GM21360 (cell line): Measurements from ENCODE around the gene B3GALT6.

Source experiments
- ATAC-seq: cut with Tn5 transposase; IDR thresholded peaks from one replicate; pipeline ENCODE4 v1.9.1; 2021; ENCODE audit warnings: mild to moderate bottlenecking, moderate library complexity; ENCODE audit not compliant: unreplicated experiment

The B3GALT6 gene

GRCh38 chr1:1259540-1259939, 27.5 kb downstream of the B3GALT6 start:
- ATAC-seq = no peak

GRCh38 chr1:1259951-1260600, 28.0 kb downstream of the B3GALT6 start:
- ATAC-seq = no peak

GRCh38 chr1:1260843-1261560, 29.0 kb downstream of the B3GALT6 start:
- no peak for ATAC-seq

GRCh38 chr1:1262071-1262470, 30.0 kb downstream of the B3GALT6 start:
- no peak for ATAC-seq

GRCh38 chr1:1262758-1263157, 30.7 kb downstream of the B3GALT6 start:
- ATAC-seq = no peak

- no peak for ATAC-seq
Measured at GRCh38 chr1:1264026-1264425, 32.0 kb downstream of the B3GALT6 start.

GRCh38 chr1:1264868-1265272, 32.8 kb downstream of the B3GALT6 start:
- ATAC-seq = no peak

GRCh38 chr1:1267488-1268283, 35.6 kb downstream of the B3GALT6 start:
- ATAC-seq = no peak

- no peak for ATAC-seq
Measured at GRCh38 chr1:1268284-1268682, 36.2 kb downstream of the B3GALT6 start.

- ATAC-seq = no peak
Measured at GRCh38 chr1:1270813-1271212, 38.8 kb downstream of the B3GALT6 start.

GRCh38 chr1:1272341-1273208, 40.5 kb downstream of the B3GALT6 start:
- ATAC-seq = no peak

GRCh38 chr1:1273209-1273511, 41.1 kb downstream of the B3GALT6 start:
- ATAC-seq = no peak

- ATAC-seq = peak; percentile 81
Measured at GRCh38 chr1:1273512-1274298, 41.7 kb downstream of the B3GALT6 start, which contains the start of gene UBE2J2. UBE2J2 (minus strand) TSS chr1:1273854; CDS start chr1:1267992, 5,862 bp downstream.

- no peak for ATAC-seq
Measured at GRCh38 chr1:1274299-1274930, 42.4 kb downstream of the B3GALT6 start.

GRCh38 chr1:1274931-1275431, 42.9 kb downstream of the B3GALT6 start:
- ATAC-seq = no peak

- no peak for ATAC-seq
Measured at GRCh38 chr1:1275836-1276235, 43.8 kb downstream of the B3GALT6 start.

GRCh38 chr1:1278620-1279019, 46.6 kb downstream of the B3GALT6 start:
- no peak for ATAC-seq

- no peak for ATAC-seq
Measured at GRCh38 chr1:1279028-1279427, 47.0 kb downstream of the B3GALT6 start.

- no peak for ATAC-seq
Measured at GRCh38 chr1:1280782-1281481, 48.9 kb downstream of the B3GALT6 start.
